HT1080 (cell line): ENCODE measurements around the gene SEMA6A. TPM values are rescaled to one million over a fixed set of nuclear protein-coding genes. Genes with fewer than 3 reads are reported as not detected.
A peak's percentile ranks its signal among the peaks of the same experiment; 100 is the strongest.

Experiments
- DNase-seq: peaks from one replicate; pipeline ENCODE4 v3.0.0-alpha.2; 2015; ENCODE audit warnings: low read depth
- total RNA-seq: library from RNA; depleted of rRNA; stranded (reverse); fragments of >200 nt; shearing (Covaris generic); gene quantifications from 2 replicates; pipeline ENCODE4 v1.2.3, GENCODE V29; 2014

The SEMA6A gene
- total RNA-seq, 1 experiment from 2014 or later = 0.11 TPM

DNA sequence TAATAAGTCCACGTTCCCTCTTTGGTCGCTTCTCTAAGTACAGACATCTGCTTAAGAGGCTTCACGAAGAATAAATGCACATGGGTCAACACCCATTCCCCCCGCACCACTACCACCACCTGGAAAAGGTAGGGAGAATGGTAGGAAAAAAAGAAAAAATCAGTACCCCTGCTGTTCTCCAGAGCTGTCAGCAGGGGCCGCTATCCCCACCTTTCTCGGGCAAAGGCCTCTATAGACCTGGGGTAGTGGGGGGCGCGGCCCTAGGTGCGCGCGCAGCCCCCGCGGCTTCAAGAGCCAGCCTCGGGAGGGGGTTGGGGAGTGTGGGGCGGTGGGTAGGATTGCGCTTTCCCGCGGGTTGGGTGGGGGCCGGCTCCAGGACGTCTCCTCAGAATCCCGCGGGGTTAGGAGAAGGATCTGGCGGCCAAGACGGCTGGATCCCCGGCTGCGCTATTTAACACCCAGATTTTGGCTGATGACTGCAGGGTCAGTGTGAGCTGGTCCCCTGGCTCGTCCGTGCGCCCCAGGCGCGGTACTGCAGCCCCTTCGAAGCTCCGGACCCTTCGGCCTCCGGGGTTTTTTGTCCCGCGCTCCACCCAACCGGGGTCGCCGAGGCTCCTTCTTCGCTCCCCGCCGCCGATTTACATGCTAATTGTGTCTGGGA lies 1.6 kb upstream of the SEMA6A start:
- DNase-seq = no peak

GRCh38 chr5:116575326-116576052 lies 866 bp upstream of the SEMA6A start:
- DNase-seq = no peak

DNA sequence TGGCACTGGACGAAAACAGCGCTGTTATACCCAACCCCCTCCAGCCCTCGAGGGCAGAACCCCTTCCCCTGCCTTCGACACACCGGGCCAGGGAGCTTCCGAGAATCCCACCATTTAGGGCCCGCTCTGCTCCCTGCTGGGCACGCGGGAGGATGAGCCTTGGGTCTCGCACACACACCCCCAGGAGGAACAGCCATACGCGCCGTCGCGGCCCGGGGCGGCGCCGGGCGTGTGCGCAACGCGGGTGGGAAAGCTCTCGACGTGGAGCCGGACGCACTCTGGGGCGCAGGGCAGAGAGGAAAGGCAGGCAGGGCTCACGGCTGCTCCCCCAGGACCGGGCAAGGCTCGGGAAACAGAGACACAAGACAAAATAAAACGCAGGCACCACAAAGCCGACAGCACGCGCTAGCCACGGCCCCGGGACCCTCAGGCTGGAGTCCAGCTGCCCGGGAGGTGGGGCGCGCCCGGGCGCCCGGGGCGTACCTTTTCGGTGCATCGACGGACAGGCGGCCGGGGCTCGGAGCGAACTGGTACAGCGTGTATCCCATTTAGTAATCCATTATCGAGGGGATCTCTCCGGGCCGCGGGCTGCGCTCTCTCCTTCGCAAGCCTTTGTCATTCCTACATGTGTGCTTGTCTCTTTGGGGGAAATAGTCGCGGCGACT lies 789 bp downstream of the SEMA6A start:
- DNase-seq = peak; percentile 8

DNA sequence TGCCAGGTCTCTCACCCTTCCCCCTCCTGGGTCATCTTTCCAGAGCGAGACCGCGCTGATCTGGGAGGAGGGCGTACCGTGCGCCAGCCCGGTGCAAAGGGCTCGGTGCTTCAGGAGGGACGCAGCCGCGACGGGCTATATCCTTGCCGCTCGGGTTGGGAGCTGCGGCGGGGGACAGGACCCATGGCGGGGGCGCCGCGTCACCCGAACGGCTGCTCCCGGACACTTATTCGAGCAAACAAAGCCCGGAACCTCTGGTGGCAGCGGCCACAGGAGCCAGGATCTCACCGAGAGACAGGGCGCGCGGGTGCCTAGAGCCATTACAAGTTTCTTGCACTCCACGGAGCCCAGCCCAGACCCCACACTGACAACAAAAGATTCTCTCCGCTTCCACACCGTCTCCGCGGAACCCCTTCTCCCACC lies 1.3 kb downstream of the SEMA6A start:
- no peak for DNase-seq

- DNase-seq = no peak
Measured at GRCh38 chr5:116572350-116573278, 2.0 kb downstream of the SEMA6A start.

GRCh38 chr5:116571568-116572349 lies 2.9 kb downstream of the SEMA6A start:
- no peak for DNase-seq

DNA sequence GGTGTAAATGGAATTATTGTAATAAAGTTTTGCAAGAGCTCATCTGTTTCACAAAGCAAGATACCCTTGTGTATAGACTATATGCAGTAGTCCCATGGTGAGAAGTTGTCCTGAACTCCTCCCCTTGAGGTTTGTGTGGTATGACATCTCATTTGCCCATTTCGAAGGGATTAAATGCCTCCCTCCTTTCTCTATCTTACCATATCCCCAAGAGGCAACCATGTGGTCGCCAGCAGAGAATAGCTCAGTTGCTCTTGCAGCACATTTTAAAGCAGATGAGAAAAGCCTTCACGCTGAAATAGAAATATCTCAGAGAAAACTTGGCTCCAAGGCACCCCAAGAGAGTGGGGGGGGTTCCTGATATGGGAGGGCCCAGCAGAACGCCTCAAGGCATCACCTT lies 4.6 kb downstream of the SEMA6A start:
- DNase-seq = no peak

DNA sequence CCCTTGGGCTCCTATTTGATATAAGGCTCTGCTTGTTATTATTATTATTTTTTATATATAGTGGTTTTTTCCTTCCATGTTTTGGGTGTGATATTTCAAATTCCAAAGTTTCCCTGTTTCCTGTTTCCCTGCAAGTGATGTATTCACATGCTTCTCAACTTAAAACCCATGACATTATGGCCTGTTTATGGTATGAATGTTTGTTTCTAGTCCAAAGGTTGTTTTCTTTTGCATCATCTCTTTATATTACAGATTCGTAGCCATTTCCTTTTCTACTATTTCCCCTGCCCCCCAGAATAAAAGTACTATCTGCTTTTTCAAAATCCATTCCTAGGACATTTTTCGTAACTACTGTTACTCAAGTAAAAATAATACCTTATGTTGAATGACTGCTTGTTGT lies 7.5 kb downstream of the SEMA6A start:
- DNase-seq = no peak

- DNase-seq = no peak
Measured at GRCh38 chr5:116566251-116566650, 8.4 kb downstream of the SEMA6A start.

DNA sequence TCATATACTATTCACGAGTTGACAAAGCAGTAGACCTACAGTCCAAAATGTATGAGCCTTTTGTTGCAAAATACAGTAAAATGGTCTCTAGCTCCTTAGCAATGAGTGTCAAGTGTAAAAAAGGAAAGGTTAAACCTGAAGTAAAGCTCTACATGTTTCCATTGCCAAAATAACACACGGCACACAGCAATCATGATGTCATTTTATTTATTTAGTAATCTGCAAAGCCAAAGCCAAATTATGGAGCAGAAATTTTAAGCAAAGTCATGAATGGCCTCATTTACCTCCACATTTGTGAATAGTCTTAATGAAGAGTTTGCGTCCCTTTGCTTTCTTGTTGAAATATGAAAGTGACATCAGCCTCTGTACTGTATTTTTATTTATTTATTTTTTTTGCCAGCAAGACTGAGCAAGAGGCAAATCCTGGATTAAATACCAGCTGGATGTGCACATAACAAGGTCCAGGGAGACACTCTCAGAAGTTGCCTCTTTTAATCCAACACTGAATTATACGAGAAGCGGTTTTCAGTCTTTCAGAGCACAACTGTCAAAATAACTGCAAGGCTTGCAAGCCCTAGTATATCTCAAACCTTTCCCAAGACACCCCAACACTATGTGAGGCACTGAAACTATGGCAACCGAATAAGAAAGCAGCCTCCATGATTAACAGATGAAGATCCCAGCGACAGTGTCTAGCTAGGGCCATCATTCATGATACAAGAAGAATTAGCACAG lies 9.7 kb downstream of the SEMA6A start:
- DNase-seq = no peak

DNA sequence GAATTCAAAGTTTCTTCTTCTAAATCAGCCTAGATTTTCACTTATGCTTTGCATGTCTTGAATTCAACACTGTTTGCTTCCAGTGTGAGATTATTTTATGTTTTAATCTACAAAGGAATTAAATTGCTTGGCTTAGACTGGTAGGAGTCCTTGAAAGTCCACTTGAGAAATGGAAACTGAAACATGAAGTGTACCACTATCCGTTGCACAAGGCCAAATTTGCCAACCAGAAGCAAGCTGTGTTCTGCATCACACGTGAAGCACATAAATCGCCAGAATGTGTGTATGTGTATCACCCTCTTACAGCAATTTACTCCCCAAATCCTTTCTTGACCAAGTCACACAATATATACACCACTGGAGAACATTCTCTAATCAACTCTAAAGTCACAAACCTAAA lies 10.3 kb downstream of the SEMA6A start:
- DNase-seq = no peak

DNA sequence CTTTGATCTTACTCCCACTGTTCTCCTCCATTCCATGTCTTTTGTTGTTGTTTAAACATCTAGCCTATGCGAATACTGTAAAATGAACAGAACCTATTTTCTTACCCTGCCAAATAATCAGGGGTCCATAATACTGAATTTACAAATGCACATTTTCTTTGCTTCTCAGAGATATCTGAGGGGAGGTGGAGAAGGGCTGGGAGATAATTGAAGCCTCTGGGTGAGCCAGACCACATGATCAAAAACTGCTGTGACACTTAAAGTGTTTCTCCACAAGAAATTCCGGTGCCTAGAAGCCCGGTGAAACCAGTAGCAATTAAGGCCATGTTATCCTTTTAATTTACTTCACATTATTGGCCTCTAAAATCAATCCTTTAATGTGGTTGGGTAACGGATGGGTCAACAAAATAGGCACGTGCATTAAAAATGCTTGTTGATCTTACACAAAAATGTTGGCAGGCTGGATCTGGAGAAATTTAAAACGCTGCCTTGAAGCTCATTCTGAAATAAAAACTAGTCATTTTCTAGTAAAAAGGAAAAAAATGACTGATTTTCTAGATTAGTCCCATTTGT lies 10.8 kb downstream of the SEMA6A start:
- DNase-seq = no peak

DNA sequence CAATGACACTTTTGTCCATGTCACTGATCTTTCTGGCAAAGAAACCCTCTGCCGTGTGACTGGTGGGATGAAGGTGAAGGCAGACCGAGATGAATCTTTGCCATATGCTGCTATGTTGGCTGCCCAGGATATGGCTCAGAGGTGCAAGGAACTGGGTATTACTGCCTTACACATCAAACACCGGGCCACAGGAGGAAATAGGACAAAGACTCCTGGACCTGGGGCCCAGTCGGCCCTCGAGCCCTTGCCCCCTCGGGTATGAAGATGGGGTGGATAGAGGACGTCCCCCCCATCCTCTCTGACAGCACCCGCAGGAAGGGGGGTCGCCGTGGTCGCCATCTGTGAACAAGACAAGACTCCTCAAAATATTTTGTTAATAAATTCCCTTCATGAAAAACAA lies 12.0 kb downstream of the SEMA6A start:
- DNase-seq = no peak

GRCh38 chr5:116561658-116562057 lies 13.0 kb downstream of the SEMA6A start:
- DNase-seq = no peak

DNA sequence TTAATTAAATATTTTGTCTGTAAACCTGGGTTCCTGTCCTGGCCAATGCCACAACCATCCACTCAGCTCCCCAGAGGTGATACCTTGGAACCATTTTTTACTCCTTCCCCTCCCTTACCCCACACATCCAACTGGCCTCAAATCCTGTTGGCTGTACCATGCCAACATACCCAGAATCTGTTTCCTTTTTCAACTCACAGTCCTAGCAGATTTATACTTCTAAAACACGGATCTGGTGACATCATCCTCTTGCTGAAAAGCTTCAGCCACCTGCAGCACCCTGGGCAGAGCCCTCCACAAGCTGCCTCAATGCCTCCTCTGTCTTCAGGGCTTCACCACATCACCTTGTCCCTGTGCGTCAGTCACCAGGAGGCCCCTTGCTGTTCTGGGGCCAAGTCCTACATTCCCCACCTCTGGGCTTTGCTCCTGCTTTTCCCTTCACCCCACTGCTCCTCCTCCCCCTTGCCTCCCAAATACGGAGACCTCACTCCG lies 14.9 kb downstream of the SEMA6A start:
- DNase-seq = no peak

DNA sequence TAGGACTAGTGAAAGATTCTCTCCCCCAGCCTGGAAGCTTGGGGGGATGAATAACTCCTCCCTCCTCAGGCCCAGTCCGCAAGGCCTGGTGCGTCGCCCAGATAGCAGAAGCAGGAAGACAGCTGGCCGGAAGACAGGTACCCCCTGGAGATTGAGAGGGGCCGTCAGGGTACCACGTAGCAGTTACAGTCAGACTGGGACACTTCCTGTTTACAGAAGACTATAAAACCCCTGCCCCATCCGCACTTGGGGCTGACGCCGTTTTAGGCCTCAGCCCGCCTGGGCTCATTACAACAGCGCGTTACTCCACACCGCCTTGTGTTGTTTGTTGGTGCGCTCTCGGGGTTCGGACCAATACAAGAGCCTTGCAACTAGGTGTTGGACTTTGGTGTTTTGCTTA lies 15.4 kb downstream of the SEMA6A start:
- DNase-seq = no peak

- no peak for DNase-seq
Measured at GRCh38 chr5:116557669-116558271, 16.9 kb downstream of the SEMA6A start.

DNA sequence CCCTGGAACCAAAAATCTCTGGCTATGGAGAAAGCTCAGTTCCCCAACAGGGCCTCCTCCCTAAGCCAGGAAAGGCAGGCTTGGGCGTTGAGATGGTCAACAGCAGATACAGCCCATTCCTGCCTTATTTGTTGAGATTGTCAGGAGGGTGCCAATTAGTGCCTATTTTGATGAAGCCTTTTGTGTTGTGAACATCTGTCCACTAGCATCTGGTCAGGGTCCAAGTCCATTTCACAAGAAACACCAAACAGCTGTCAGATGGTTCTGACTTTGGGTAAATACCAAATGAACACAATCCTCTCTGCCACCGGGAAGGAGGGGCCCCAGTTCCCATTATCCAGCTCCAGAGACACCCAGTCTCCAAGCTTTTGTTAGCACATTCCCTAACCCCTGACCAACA lies 19.9 kb downstream of the SEMA6A start:
- DNase-seq = no peak

GRCh38 chr5:116553366-116553765 lies 21.3 kb downstream of the SEMA6A start:
- DNase-seq = no peak
